ENCODE results near the gene SKI. TPM values are rescaled to one million over a fixed set of nuclear protein-coding genes. Genes with fewer than 3 reads are reported as not detected.

Gene SKI
- total and polyA plus RNA-seq, 9 of the 15 experiments (the other 6 are each of a cell fraction or from before 2014, with no cell fraction given) = 0.10 to 60.5 (median 4.6) TPM

- TF ChIP-seq ARID4B (CRISPR knock-in tag; IDR thresholded peaks at IDR 0.05) (no peak; the same call in 1 of the 2 replicates), PYGO2 (tag; IDR thresholded peaks at IDR 0.05) (no peak), ZNF354B (CRISPR knock-in tag; IDR thresholded peaks at IDR 0.05) (no peak), TAF1 (IDR thresholded peaks at IDR 0.05; ENCODE audit: control insufficient read depth, extremely low read depth, insufficient read depth, low read length, severe bottlenecking) (peak; percentile 40), ZNF717 (CRISPR knock-in tag; IDR thresholded peaks at IDR 0.05) (no peak), KHSRP (IDR thresholded peaks at IDR 0.05) (peak; percentile 98), PHB2 (IDR thresholded peaks at IDR 0.05; ENCODE audit: low read depth) (no peak), PML (IDR thresholded peaks at IDR 0.05; ENCODE audit: low read length) (peak; percentile 36; the same call in 1 of the 2 replicates), NKRF (IDR thresholded peaks at IDR 0.05; ENCODE audit: borderline replicate concordance) (no peak), ELF2 (CRISPR knock-in tag; IDR thresholded peaks at IDR 0.05) (no peak), ILF3 (IDR thresholded peaks at IDR 0.05; ENCODE audit: borderline replicate concordance) (no peak), HCFC1 (IDR thresholded peaks at IDR 0.05; ENCODE audit: low read depth, low read length) (peak; percentile 90), JUNB (CRISPR knock-in tag; conservative IDR thresholded peaks at IDR 0.05) (peak; percentile 100), NCOA1 (IDR thresholded peaks at IDR 0.05; ENCODE audit: low read depth) (peak; percentile 95), ZNF184 (CRISPR knock-in tag; IDR thresholded peaks at IDR 0.05) (no peak), ZNF699 (CRISPR knock-in tag; IDR thresholded peaks at IDR 0.05; ENCODE audit: insufficient replicate concordance) (no peak), SPI1 (IDR thresholded peaks at IDR 0.05; ENCODE audit: borderline replicate concordance, low read depth, low read length) (no peak), NBN (IDR thresholded peaks at IDR 0.05; ENCODE audit: low read depth) (peak; percentile 99), SMAD3 (CRISPR knock-in tag; conservative IDR thresholded peaks at IDR 0.05) (no peak), ZBTB8A (IDR thresholded peaks at IDR 0.05; ENCODE audit: partially characterized antibody) (no peak), TBL1XR1 (IDR thresholded peaks at IDR 0.05; ENCODE audit: low read length in 2 of 2) (peak in 1 of 2 experiments; percentile 99; a peak in 2 of 4 replicates), RFX1 (IDR thresholded peaks at IDR 0.05) (no peak; the same call in 1 of the 2 replicates)
Observed at GRCh38 chr1:2180297-2181245, 47.5 kb upstream of the SKI start (continued).

Data from K562 (cell line).